ENCODE data around the gene SETD6.

DNA sequence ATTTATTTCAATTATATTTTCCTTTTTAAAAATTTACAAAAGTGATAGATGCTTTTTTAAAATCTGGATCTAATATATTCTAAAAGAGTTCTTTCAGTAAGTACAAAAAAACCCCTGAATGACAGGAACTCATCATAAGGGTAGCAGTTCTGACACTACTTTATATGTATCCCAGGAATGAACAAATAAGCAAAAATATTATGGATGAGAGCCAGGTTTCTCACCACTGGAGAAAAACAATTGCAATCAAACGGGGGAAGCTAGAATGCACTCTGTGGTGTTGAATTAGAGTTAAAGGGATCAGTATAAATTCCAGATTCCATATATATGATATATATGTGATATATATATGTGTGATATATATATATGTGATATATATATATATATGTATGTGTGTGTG lies 38.5 kb upstream of the SETD6 start:
- TF ChIP-seq, protein P1, sequence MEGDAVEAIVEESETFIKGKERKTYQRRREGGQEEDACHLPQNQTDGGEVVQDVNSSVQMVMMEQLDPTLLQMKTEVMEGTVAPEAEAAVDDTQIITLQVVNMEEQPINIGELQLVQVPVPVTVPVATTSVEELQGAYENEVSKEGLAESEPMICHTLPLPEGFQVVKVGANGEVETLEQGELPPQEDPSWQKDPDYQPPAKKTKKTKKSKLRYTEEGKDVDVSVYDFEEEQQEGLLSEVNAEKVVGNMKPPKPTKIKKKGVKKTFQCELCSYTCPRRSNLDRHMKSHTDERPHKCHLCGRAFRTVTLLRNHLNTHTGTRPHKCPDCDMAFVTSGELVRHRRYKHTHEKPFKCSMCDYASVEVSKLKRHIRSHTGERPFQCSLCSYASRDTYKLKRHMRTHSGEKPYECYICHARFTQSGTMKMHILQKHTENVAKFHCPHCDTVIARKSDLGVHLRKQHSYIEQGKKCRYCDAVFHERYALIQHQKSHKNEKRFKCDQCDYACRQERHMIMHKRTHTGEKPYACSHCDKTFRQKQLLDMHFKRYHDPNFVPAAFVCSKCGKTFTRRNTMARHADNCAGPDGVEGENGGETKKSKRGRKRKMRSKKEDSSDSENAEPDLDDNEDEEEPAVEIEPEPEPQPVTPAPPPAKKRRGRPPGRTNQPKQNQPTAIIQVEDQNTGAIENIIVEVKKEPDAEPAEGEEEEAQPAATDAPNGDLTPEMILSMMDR (IDR thresholded peaks at IDR 0.05) = no peak
- no peak for TF ChIP-seq POLR2A (IDR thresholded peaks at IDR 0.05)

Data from esophagus squamous epithelium (tissue), 4 donors.